Spleen (tissue), 7 donors: ENCODE measurements around the gene CTXN3.

ENCODE experiments used
- POLR2A ChIP-seq, 3 donors: fragments of 450-650 bp; IDR thresholded peaks; one replicate each; pipeline ENCODE4 v1.5.1; 2017; ENCODE audit warnings: antibody characterized with exemption in 3 of 3, mild to moderate bottlenecking in 1 of 3
- POLR2AphosphoS5 ChIP-seq, 3 donors: sonication (generic); formaldehyde crosslinking; IDR thresholded peaks; one replicate each; pipeline ENCODE4 v1.5.1; 2017; ENCODE audit warnings: antibody characterized with exemption in 3 of 3
- TF ChIP-seq, protein P1 (sequence below), 11 experiments: fragments of 200-600 bp in 7 of 11; fragments of 450-650 bp in 4 of 11; sonication (generic) in 4 of 11; IDR thresholded peaks in 8 of 11; conservative IDR thresholded peaks in 3 of 11; 1 replicate in 7 of 11; 2 replicates in 4 of 11; pipeline versions ENCODE4 v1.4.0 to v1.8.0; 2016 to 2021; ENCODE audit warnings: antibody characterized with exemption in 11 of 11, inconsistent platforms in 4 of 11, mild to moderate bottlenecking in 1 of 11
- donor health status: DM: no; HTN: no; CAD: no; lungs with moderate emphysema.
- donor health status: DM: no; HTN: no; CAD: no.
- donor health status: DM: no; HTN: no; CAD: no.

DNA sequence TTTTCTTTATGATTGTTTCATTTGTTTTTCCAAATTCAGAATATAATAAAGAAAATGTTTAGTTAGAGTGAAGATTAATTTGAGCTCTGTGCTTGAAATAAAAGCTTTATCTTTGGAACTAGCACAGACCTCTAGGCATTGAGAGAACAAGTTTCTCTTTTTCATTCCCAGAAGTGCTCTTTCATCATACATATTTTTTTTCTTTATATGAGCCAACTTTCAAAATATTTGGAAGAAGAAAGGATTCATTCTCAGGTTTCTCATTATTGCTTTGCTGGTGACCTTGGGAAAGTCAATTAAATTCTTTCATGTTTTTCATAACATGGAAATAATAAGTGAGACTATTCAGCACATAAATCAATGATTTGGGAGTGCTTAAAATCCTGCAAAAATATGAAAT lies 16.8 kb downstream of the CTXN3 start:
- TF ChIP-seq, protein P1, sequence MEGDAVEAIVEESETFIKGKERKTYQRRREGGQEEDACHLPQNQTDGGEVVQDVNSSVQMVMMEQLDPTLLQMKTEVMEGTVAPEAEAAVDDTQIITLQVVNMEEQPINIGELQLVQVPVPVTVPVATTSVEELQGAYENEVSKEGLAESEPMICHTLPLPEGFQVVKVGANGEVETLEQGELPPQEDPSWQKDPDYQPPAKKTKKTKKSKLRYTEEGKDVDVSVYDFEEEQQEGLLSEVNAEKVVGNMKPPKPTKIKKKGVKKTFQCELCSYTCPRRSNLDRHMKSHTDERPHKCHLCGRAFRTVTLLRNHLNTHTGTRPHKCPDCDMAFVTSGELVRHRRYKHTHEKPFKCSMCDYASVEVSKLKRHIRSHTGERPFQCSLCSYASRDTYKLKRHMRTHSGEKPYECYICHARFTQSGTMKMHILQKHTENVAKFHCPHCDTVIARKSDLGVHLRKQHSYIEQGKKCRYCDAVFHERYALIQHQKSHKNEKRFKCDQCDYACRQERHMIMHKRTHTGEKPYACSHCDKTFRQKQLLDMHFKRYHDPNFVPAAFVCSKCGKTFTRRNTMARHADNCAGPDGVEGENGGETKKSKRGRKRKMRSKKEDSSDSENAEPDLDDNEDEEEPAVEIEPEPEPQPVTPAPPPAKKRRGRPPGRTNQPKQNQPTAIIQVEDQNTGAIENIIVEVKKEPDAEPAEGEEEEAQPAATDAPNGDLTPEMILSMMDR (IDR thresholded peaks at IDR 0.05 in 8 of 11, conservative IDR thresholded peaks at IDR 0.05 in 3 of 11) = no peak
- TF ChIP-seq POLR2A (IDR thresholded peaks at IDR 0.05) (no peak), POLR2AphosphoS5 (IDR thresholded peaks at IDR 0.05) (no peak)
